HFF-Myc (cell line): ENCODE results near the gene CIC.

ENCODE experiments used
- DNase-seq: peaks from one replicate; pipeline ENCODE4 v3.0.0-alpha.2; 2011; ENCODE audit warnings: low read depth; ENCODE audit errors: extremely low read depth
- H3K4me3 ChIP-seq: replicated peaks from 2 replicates; pipeline ENCODE4 v1.5.1; 2011; ENCODE audit warnings: low read depth, mild to moderate bottlenecking, control low read depth, low read length
- CTCF ChIP-seq: IDR thresholded peaks from 2 replicates; pipeline ENCODE4 v1.5.1; 2012; ENCODE audit warnings: mild to moderate bottlenecking, low read depth, low read length, control low read depth; ENCODE audit errors: missing control alignments

The CIC gene

GRCh38 chr19:42277821-42278451 lies 8.9 kb downstream of the CIC start:
- no peak for TF ChIP-seq CTCF
- DNase-seq = no peak
- no peak overlapping the region for H3K4me3 ChIP-seq

- DNase-seq = no peak
- no peak for TF ChIP-seq CTCF
- H3K4me3 ChIP-seq = peak overlapping the region; percentile 59; the same call in 1 of the 2 replicates
Observed at GRCh38 chr19:42278452-42279154, 9.6 kb downstream of the CIC start.

- no peak for DNase-seq
- no peak for TF ChIP-seq CTCF
- H3K4me3 ChIP-seq = peak overlapping the region; percentile 59
Observed at GRCh38 chr19:42279155-42279901, 10.3 kb downstream of the CIC start.

GRCh38 chr19:42279902-42280814 lies 11.1 kb downstream of the CIC start:
- peak; percentile 93 for TF ChIP-seq CTCF

GRCh38 chr19:42280815-42281145 lies 11.7 kb downstream of the CIC start:
- DNase-seq = no peak
- peak overlapping the region; percentile 59 for H3K4me3 ChIP-seq
- no peak for TF ChIP-seq CTCF

More at GRCh38 chr19:42279902-42280814, 11.1 kb downstream of the CIC start:
- DNase-seq = no peak
- H3K4me3 ChIP-seq = peak overlapping the region; percentile 59

GRCh38 chr19:42281146-42281826 lies 12.2 kb downstream of the CIC start:
- no peak for DNase-seq
- H3K4me3 ChIP-seq = peak overlapping the region; percentile 59
- TF ChIP-seq CTCF = no peak
